A549 (cell line): ENCODE results near the gene GOPC. TPM values are rescaled to one million over a fixed set of nuclear protein-coding genes. Genes with fewer than 3 reads are reported as not detected.

Experiments used
- ATAC-seq, 2 experiments: fragments of 200-7000 bp in 1 of 2; fragments of >200 bp in 1 of 2; cut with Nextera tagmentation in 1 of 2; cut with Tn5 transposase in 1 of 2; 3 replicates each; pipeline versions ENCODE4 v1.8.0 to v1.9.1; 2018 to 2020; ENCODE audit warnings: mild to moderate bottlenecking in 1 of 2, moderate library complexity in 1 of 2
- CTCF ChIA-PET: fragments of 300-600 bp; sonication (Branson Sonifier 250); formaldehyde crosslinking; extraction: SDS; loops from one replicate; lab custom pipeline; 2021; ENCODE audit warnings: antibody characterized with exemption, inconsistent platforms; lab: Yijun Ruan, JAX
- POLR2A ChIA-PET: fragments of 350-600 bp; formaldehyde crosslinking; extraction: SDS; loops from one replicate; lab custom pipeline; 2021; ENCODE audit warnings: antibody characterized with exemption, inconsistent platforms; lab: Yijun Ruan, JAX
- DNase-seq, 2 experiments: peaks; one replicate each; pipeline versions ENCODE4 v3.0.0 to v3.0.0-alpha.2; 2011 to 2016; ENCODE audit warnings: low read depth in 1 of 2, low spot score in 1 of 2
- FAIRE-seq: peaks from 2 replicates; lab custom pipeline; 2011; peaks lifted over from hg19 to GRCh38; lab: Jason Lieb, UNC
- H3K27ac ChIP-seq, 2 experiments: fragments of >200 bp; sonication (Bioruptor Twin); formaldehyde crosslinking; 3 replicates each; pipeline ENCODE4 v1.5.1; 2016 to 2017
- H3K4me1 ChIP-seq: fragments of >200 bp; sonication (Bioruptor Twin); formaldehyde crosslinking; 3 replicates; pipeline ENCODE4 v1.6.1; 2016
- H3K4me2 ChIP-seq: fragments of >200 bp; sonication (Bioruptor Twin); formaldehyde crosslinking; 3 replicates; pipeline ENCODE4 v1.6.1; 2016
- H3K4me3 ChIP-seq: fragments of >200 bp; sonication (Bioruptor Twin); formaldehyde crosslinking; 3 replicates; pipeline ENCODE4 v1.5.1; 2016
- H3K9me3 ChIP-seq: fragments of >200 bp; sonication (Bioruptor Twin); formaldehyde crosslinking; 3 replicates; pipeline ENCODE4 v1.6.1; 2016
- CEBPB ChIP-seq, 2 experiments: fragments of >200 bp in 1 of 2; sonication (Bioruptor Twin) in 1 of 2; formaldehyde crosslinking in 1 of 2; IDR thresholded peaks; 2 replicates each; pipeline ENCODE4 v1.6.1; 2012 to 2016
- CHD2 ChIP-seq: fragments of 150-350 bp; IDR thresholded peaks from 2 replicates; pipeline ENCODE4 v1.6.1; 2014; ENCODE audit warnings: low read length; ENCODE audit not compliant: partially characterized antibody
- EHMT2 ChIP-seq: fragments of 200-600 bp; sonication (generic); IDR thresholded peaks from 2 replicates; pipeline ENCODE4 v1.6.1; 2016; ENCODE audit warnings: antibody characterized with exemption, low read depth, mild to moderate bottlenecking, moderate library complexity
- FOSL2 ChIP-seq, 2 experiments: fragments of 450-650 bp in 1 of 2; fragments of >200 bp in 1 of 2; sonication (Bioruptor Twin) in 1 of 2; formaldehyde crosslinking; IDR thresholded peaks; 2 replicates each; pipeline versions ENCODE4 v1.5.0 to v1.6.1; 2016 to 2020; ENCODE audit warnings: mild to moderate bottlenecking in 1 of 2, moderate library complexity in 1 of 2
- HES2 ChIP-seq: fragments of >200 bp; sonication (Bioruptor Twin); formaldehyde crosslinking; IDR thresholded peaks from 2 replicates; pipeline ENCODE4 v1.6.1; 2016
- HEYL ChIP-seq: fragments of 250-450 bp; sonication (Bioruptor Pico); IDR thresholded peaks from 2 replicates; pipeline ENCODE4 v1.8.0; 2021; ENCODE audit warnings: mild to moderate bottlenecking, moderate library complexity
- HMGXB4 ChIP-seq: fragments of 250-450 bp; sonication (Bioruptor Pico); IDR thresholded peaks from 2 replicates; pipeline ENCODE4 v1.5.0; 2021; ENCODE audit warnings: mild to moderate bottlenecking, moderate library complexity, borderline replicate concordance
- HOXB13 ChIP-seq: fragments of 250-450 bp; sonication (Bioruptor Pico); IDR thresholded peaks from 2 replicates; pipeline ENCODE4 v1.5.0; 2020; ENCODE audit warnings: low read depth, mild to moderate bottlenecking, moderate library complexity
- HOXB5 ChIP-seq: fragments of 250-450 bp; sonication (Bioruptor Pico); IDR thresholded peaks from 2 replicates; pipeline ENCODE4 v1.5.0; 2020; ENCODE audit warnings: mild to moderate bottlenecking, moderate library complexity
- JUN ChIP-seq, 2 experiments: fragments of >200 bp; sonication (Bioruptor Twin); formaldehyde crosslinking; IDR thresholded peaks; 2 replicates in 1 of 2; 3 replicates in 1 of 2; pipeline ENCODE4 v1.6.1; 2016 to 2017
- KDM5A ChIP-seq: fragments of 200-600 bp; sonication (generic); IDR thresholded peaks from 2 replicates; pipeline ENCODE4 v1.6.1; 2016; ENCODE audit warnings: antibody characterized with exemption, mild to moderate bottlenecking
- MAZ ChIP-seq: fragments of 150-350 bp; IDR thresholded peaks from 2 replicates; pipeline ENCODE4 v1.6.1; 2014; ENCODE audit warnings: antibody characterized with exemption, low read depth, low read length, borderline replicate concordance
- NFE2L2 ChIP-seq: fragments of 150-350 bp; conservative IDR thresholded peaks from 2 replicates; pipeline ENCODE4 v1.6.1; 2014; ENCODE audit warnings: low read length
- REST ChIP-seq: fragments of 200-600 bp; sonication (generic); IDR thresholded peaks from 2 replicates; pipeline ENCODE4 v1.6.1; 2016; ENCODE audit warnings: antibody characterized with exemption, mild to moderate bottlenecking, moderate library complexity
- RFX5 ChIP-seq: fragments of 450-650 bp; IDR thresholded peaks from 2 replicates; pipeline ENCODE4 v1.7.1; 2014; ENCODE audit warnings: antibody characterized with exemption, mild to moderate bottlenecking, moderate library complexity
- SREBF2 ChIP-seq: fragments of 450-650 bp; IDR thresholded peaks from 2 replicates; pipeline ENCODE4 v1.6.1; 2014; ENCODE audit warnings: mild to moderate bottlenecking, moderate library complexity
- TP53 ChIP-seq: fragments of 250-450 bp; sonication (Bioruptor Pico); IDR thresholded peaks from 2 replicates; pipeline ENCODE4 v1.5.0; 2021; ENCODE audit warnings: mild to moderate bottlenecking, moderate library complexity
- ZSCAN20 ChIP-seq: fragments of 250-450 bp; sonication (Bioruptor Pico); IDR thresholded peaks from 2 replicates; pipeline ENCODE4 v1.8.0; 2022; ENCODE audit warnings: mild to moderate bottlenecking, moderate library complexity
- WGBS: methylation state at CpG from one replicate; pipeline ENCODE4 v1.1.6; 2017; ENCODE audit errors: missing lambda C conversion rate; 5-methylcytosine and 5-hydroxymethylcytosine counted together
- polyA plus RNA-seq, 4 experiments: library from polyadenylated mRNA; depleted of rRNA in 3 of 4; stranded (reverse); fragments of >200 nt; fragmentation: RNase III in 1 of 4; extraction: RNeasy Plus Mini Kit Qiagen cat#74134 plus additional on column Dnase treatment in 1 of 4; gene quantifications; 2 replicates in 3 of 4; 3 replicates in 1 of 4; pipeline ENCODE4 v1.2.3, GENCODE V29; 2011 to 2017

GOPC gene
- polyA plus RNA-seq, 2 of the 4 experiments (the other 2 are of a cell fraction) = 33.0 to 38.9 TPM

GRCh38 chr6:117597755-117598154, 4.6 kb downstream of the GOPC start:
- no peak overlapping the region for H3K27ac ChIP-seq
- no peak overlapping the region for H3K4me3 ChIP-seq
- no peak for FAIRE-seq
- TF ChIP-seq NFE2L2 = no peak
- TF ChIP-seq HES2 = no peak
- no peak for TF ChIP-seq MAZ
- no peak for TF ChIP-seq SREBF2
- TF ChIP-seq JUN (IDR thresholded peaks at IDR 0.05) = no peak
- TF ChIP-seq CEBPB (IDR thresholded peaks at IDR 0.05) = no peak
- no peak for TF ChIP-seq CHD2
- no peak for TF ChIP-seq TP53 (CRISPR knock-in tag)
- TF ChIP-seq HOXB5 (CRISPR knock-in tag) = no peak
- no peak overlapping the region for H3K4me2 ChIP-seq
- H3K9me3 ChIP-seq = peaks cover 12% of the 10 kb centered on the region; the same call in 2 of the 3 replicates
- no peak for ATAC-seq
- DNase-seq = no peak
- ChIA-PET CTCF (interaction anchor here (0.6 kb wide), 1 partner anchor 32 kb away, joined by 3 read pairs; no protein-coding TSS in a partner anchor), POLR2A (no interaction called here)
- WGBS = 85% methylated on average over 2 of the region's 2 CpGs
- peaks cover 8% of the 10 kb centered on the region; the same call in 1 of the 3 replicates for H3K4me1 ChIP-seq

GRCh38 chr6:117595099-117595923, 7.0 kb downstream of the GOPC start:
- ChIA-PET POLR2A (interaction anchor here (1.1 kb wide), 1 partner anchor 145 kb away, joined by 3 read pairs; no protein-coding TSS in a partner anchor), CTCF (no interaction called here)
- FAIRE-seq = no peak
- Histone ChIP-seq H3K4me1 (peaks cover 8% of the 10 kb centered on the region; the same call in 1 of the 3 replicates), H3K4me2 (no peak overlapping the region), H3K4me3 (no peak overlapping the region), H3K27ac (no peak overlapping the region), H3K9me3 (peaks cover 12% of the 10 kb centered on the region; the same call in 2 of the 3 replicates)
- 96% methylated on average over 2 of the region's 2 CpGs for WGBS
- no peak for ATAC-seq
- no peak for DNase-seq
- TF ChIP-seq HMGXB4 (CRISPR knock-in tag) (no peak), HOXB13 (CRISPR knock-in tag) (no peak), ZSCAN20 (CRISPR knock-in tag) (no peak), HOXB5 (CRISPR knock-in tag) (no peak), FOSL2 (IDR thresholded peaks at IDR 0.05) (no peak), FOSL2 (CRISPR knock-in tag; IDR thresholded peaks at IDR 0.05) (no peak), KDM5A (no peak), EHMT2 (no peak), HEYL (CRISPR knock-in tag) (no peak), RFX5 (no peak), REST (no peak)
